Iris pigment epithelial cell (primary cell): ENCODE results near the gene LGR4.
A peak's percentile ranks its signal among the peaks of the same experiment; 100 is the strongest.
"Not testable (repeated sequence)": the region's sequence is repeated elsewhere in the genome, so short reads cannot be mapped to it uniquely, and the experiment has no call there.

ENCODE experiments used
- DNase-seq: peaks from one replicate; pipeline ENCODE4 v3.0.0-alpha.2; 2011; ENCODE audit warnings: low read depth

Gene LGR4

GRCh38 chr11:27472398-27473016 lies at the start of gene LGR4:
TSS of gene LGR4 (minus strand) at chr11:27472790. CDS start at chr11:27472302, 488 bp downstream.
- DNase-seq, result peak; percentile 98

GRCh38 chr11:27520226-27520625 lies 47.6 kb upstream of the LGR4 start:
- DNase-seq, result peak; percentile 16

- no peak for DNase-seq
Observed at GRCh38 chr11:27518518-27518917, 45.9 kb upstream of the LGR4 start.

- DNase-seq, result not testable (repeated sequence)
Observed at GRCh38 chr11:27517490-27517889, 44.9 kb upstream of the LGR4 start.

GRCh38 chr11:27514558-27514957 lies 42.0 kb upstream of the LGR4 start:
- no peak for DNase-seq

- DNase-seq, result no peak
Observed at GRCh38 chr11:27514076-27514475, 41.5 kb upstream of the LGR4 start.

- DNase-seq, result no peak
Observed at GRCh38 chr11:27513389-27513788, 40.8 kb upstream of the LGR4 start.

GRCh38 chr11:27512238-27512637 lies 39.6 kb upstream of the LGR4 start:
- no peak for DNase-seq

GRCh38 chr11:27509908-27510307 lies 37.3 kb upstream of the LGR4 start:
- DNase-seq, result no peak

GRCh38 chr11:27507557-27508322 lies 35.1 kb upstream of the LGR4 start:
- DNase-seq, result no peak

GRCh38 chr11:27506200-27507182 lies 33.9 kb upstream of the LGR4 start, which contains the start of gene LIN7C:
TSS of gene LIN7C (minus strand) at chr11:27506769. CDS start at chr11:27506752, 17 bp downstream.
- peak; percentile 93 for DNase-seq

GRCh38 chr11:27505781-27506180 lies 33.2 kb upstream of the LGR4 start:
- DNase-seq, result no peak

- DNase-seq, result no peak
Observed at GRCh38 chr11:27504205-27504604, 31.6 kb upstream of the LGR4 start.

- no peak for DNase-seq
Observed at GRCh38 chr11:27501100-27501499, 28.5 kb upstream of the LGR4 start.

- DNase-seq, result no peak
Observed at GRCh38 chr11:27497911-27498310, 25.3 kb upstream of the LGR4 start.

- DNase-seq, result peak; percentile 33
Observed at GRCh38 chr11:27497284-27497866, 24.8 kb upstream of the LGR4 start.

- no peak for DNase-seq
Observed at GRCh38 chr11:27496461-27496860, 23.9 kb upstream of the LGR4 start.

GRCh38 chr11:27495710-27496300 lies 23.2 kb upstream of the LGR4 start:
- DNase-seq, result no peak

GRCh38 chr11:27489092-27489491 lies 16.5 kb upstream of the LGR4 start:
- DNase-seq, result no peak

GRCh38 chr11:27487706-27488105 lies 15.1 kb upstream of the LGR4 start:
- no peak for DNase-seq

- DNase-seq, result peak; percentile 60
Observed at GRCh38 chr11:27485930-27486773, 13.6 kb upstream of the LGR4 start.
